A549 (cell line): ENCODE results near the gene ABHD8.

Experiments
- ATOH8 ChIP-seq: fragments of 250-450 bp; sonication (Bioruptor Pico); IDR thresholded peaks from 2 replicates; pipeline ENCODE4 v1.5.0; 2020; ENCODE audit warnings: low read depth, mild to moderate bottlenecking, moderate library complexity
- CTCF ChIP-seq: fragments of >200 bp; sonication (Bioruptor Twin); formaldehyde crosslinking; IDR thresholded peaks from 3 replicates; pipeline ENCODE4 v1.5.1; 2016
- HOXA7 ChIP-seq: fragments of 250-450 bp; sonication (Bioruptor Pico); IDR thresholded peaks from 2 replicates; pipeline ENCODE4 v1.5.0; 2020; ENCODE audit warnings: mild to moderate bottlenecking, moderate library complexity
- POLR2A ChIP-seq: IDR thresholded peaks from 2 replicates; pipeline ENCODE4 v1.6.1; 2012; ENCODE audit warnings: mild to moderate bottlenecking, low read length
- REST ChIP-seq: fragments of 200-600 bp; sonication (generic); IDR thresholded peaks from 2 replicates; pipeline ENCODE4 v1.6.1; 2016; ENCODE audit warnings: antibody characterized with exemption, mild to moderate bottlenecking, moderate library complexity
- SREBF2 ChIP-seq: fragments of 450-650 bp; IDR thresholded peaks from 2 replicates; pipeline ENCODE4 v1.6.1; 2014; ENCODE audit warnings: mild to moderate bottlenecking, moderate library complexity

GRCh38 chr19:17325881-17326594 is 22.8 kb upstream of the ABHD8 start:
- TF ChIP-seq CTCF (no peak), REST (no peak), ATOH8 (CRISPR knock-in tag) (no peak), POLR2A (no peak), HOXA7 (no peak), SREBF2 (no peak)
